HPDE6-E6E7 (cell line): ENCODE measurements around the gene TMEM18.

Experiments
- DNase-seq: peaks from one replicate; pipeline ENCODE4 v3.0.0; 2011; ENCODE audit warnings: missing footprints; ENCODE audit errors: extremely low spot score

Gene TMEM18

GRCh38 chr2:651951-652373, 25.2 kb downstream of the TMEM18 start:
- no peak for DNase-seq

- no peak for DNase-seq
Observed at GRCh38 chr2:650343-651310, 26.6 kb downstream of the TMEM18 start.

GRCh38 chr2:649426-650342, 27.5 kb downstream of the TMEM18 start:
- DNase-seq: no peak

GRCh38 chr2:648476-649424, 28.5 kb downstream of the TMEM18 start:
- no peak for DNase-seq

- DNase-seq: no peak
Observed at GRCh38 chr2:647691-648231, 29.4 kb downstream of the TMEM18 start.

- DNase-seq: no peak
Observed at GRCh38 chr2:647003-647560, 30.1 kb downstream of the TMEM18 start.

- DNase-seq: no peak
Observed at GRCh38 chr2:644871-645270, 32.3 kb downstream of the TMEM18 start.

GRCh38 chr2:643761-644160, 33.4 kb downstream of the TMEM18 start:
- no peak for DNase-seq

- DNase-seq: no peak
Observed at GRCh38 chr2:643334-643733, 33.9 kb downstream of the TMEM18 start.

- no peak for DNase-seq
Observed at GRCh38 chr2:641872-642815, 35.1 kb downstream of the TMEM18 start.

- no peak for DNase-seq
Observed at GRCh38 chr2:641164-641871, 35.9 kb downstream of the TMEM18 start.

- no peak for DNase-seq
Observed at GRCh38 chr2:639703-640102, 37.5 kb downstream of the TMEM18 start.

- DNase-seq: no peak
Observed at GRCh38 chr2:637804-638203, 39.4 kb downstream of the TMEM18 start.

GRCh38 chr2:637406-637776, 39.8 kb downstream of the TMEM18 start:
- no peak for DNase-seq

- DNase-seq: peak; percentile 4
Observed at GRCh38 chr2:636641-637405, 40.4 kb downstream of the TMEM18 start.

GRCh38 chr2:635687-636621, 41.3 kb downstream of the TMEM18 start:
- DNase-seq: no peak
